Naive thymus-derived CD8-positive, alpha-beta T cell (primary cell): ENCODE measurements around the gene SLC17A2. TPM values are rescaled to one million over a fixed set of nuclear protein-coding genes. Genes with fewer than 3 reads are reported as not detected.

Source experiments
- ATAC-seq, 2 donors: fragments of 150-1000 bp; cut with Tn5 transposase in 1 of 2; sonication (Bioruptor Pico), chemical (Tn5 transposase) in 1 of 2; 1 replicate in 1 of 2; 2 replicates in 1 of 2; pipeline ENCODE4 v1.10.0; 2021; ENCODE audit warnings: mild to moderate bottlenecking in 2 of 2, moderate library complexity in 2 of 2
- POLR2A ChIA-PET: fragments of 350-600 bp; sonication (Branson Sonifier 250); formaldehyde crosslinking; loops from one replicate; lab custom pipeline; 2021; ENCODE audit warnings: antibody characterized with exemption; lab: Charles Lee
- DNase-seq, 10 donors: peaks; one replicate each; pipeline versions ENCODE4 v3.0.0 to v3.0.0-alpha.2; 2020 to 2022
- H3K27ac Mint-ChIP-seq, 10 donors: one replicate each; pipeline ENCODE4 v1.8.0; 2020 to 2022; ENCODE audit warnings: mild to moderate bottlenecking in 10 of 10, mixed read lengths in 10 of 10, moderate library complexity in 4 of 10, inconsistent platforms in 1 of 10
- H3K27me3 Mint-ChIP-seq, 5 donors: one replicate each; pipeline ENCODE4 v1.8.0; 2021 to 2022; ENCODE audit warnings: mixed read lengths in 5 of 5
- H3K36me3 Mint-ChIP-seq, 3 donors: one replicate each; pipeline ENCODE4 v1.8.0; 2020 to 2022; ENCODE audit warnings: mixed read lengths in 3 of 3, mild to moderate bottlenecking in 2 of 3, inconsistent platforms in 1 of 3
- H3K4me1 Mint-ChIP-seq, 4 donors: one replicate each; pipeline ENCODE4 v1.8.0; 2021 to 2022; ENCODE audit warnings: mixed read lengths in 4 of 4
- H3K4me3 Mint-ChIP-seq, 10 donors: one replicate each; pipeline ENCODE4 v1.8.0; 2020 to 2022; ENCODE audit warnings: mild to moderate bottlenecking in 10 of 10, mixed read lengths in 10 of 10, moderate library complexity in 6 of 10, inconsistent platforms in 1 of 10
- H3K9me3 Mint-ChIP-seq, 9 donors: one replicate each; pipeline ENCODE4 v1.8.0; 2020 to 2022; ENCODE audit warnings: mixed read lengths in 9 of 9, mild to moderate bottlenecking in 3 of 9, inconsistent platforms in 1 of 9, moderate library complexity in 1 of 9
- polyA plus RNA-seq, 3 donors: library from polyadenylated mRNA; unstranded; fragments of 300-500 nt; fragmentation: Illumina TruSeq; gene quantifications; one replicate each; pipeline ENCODE4 v1.2.3, GENCODE V29; 2021
- total RNA-seq, 8 experiments: library from RNA in 2 of 8; stranded (reverse) in 2 of 8; gene quantifications; one replicate each; pipeline ENCODE4 v1.2.3 and lab custom pipeline; 2021 to 2026

The SLC17A2 gene
- total and polyA plus RNA-seq, 5 experiments from 2014 or later, result not detected

- no peak overlapping the region for H3K4me3 Mint-ChIP-seq
These were observed 19.1 kb downstream of the SLC17A2 start for GRCh38 chr6:25911351-25911750.

DNA sequence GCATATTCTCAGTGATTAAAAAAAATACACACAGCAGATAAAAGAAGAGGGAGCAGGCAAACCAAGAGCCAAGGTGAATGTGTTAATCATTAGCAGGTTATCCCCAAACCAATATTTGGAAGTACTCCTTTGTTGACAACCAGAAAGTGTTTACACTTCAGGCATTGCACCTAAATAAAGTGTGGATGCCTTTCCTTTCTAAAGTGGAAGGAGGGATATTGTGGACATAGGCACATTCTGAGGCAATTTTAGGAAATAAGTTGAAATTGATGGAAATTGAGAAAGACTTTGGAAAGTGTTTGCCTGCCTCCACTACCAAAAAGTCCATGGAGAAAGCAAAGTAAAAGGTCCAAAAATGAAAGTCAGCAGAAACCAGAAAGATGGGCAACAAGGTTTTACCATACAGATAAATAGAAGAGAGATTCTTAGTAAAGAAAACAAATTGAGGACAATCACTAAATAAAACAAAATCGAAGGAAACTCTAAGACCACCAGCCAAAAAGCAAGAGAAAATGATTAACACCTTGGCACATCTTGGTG lies 22.9 kb downstream of the SLC17A2 start:
- Mint-ChIP-seq H3K4me3 (no peak overlapping the region), H3K4me1 (peaks cover 0 to 5% (median 0%) of the 10 kb centered on the region in 4 donors), H3K9me3 (no peaks in the 10 kb centered on the region), H3K27ac (no peak overlapping the region), H3K36me3 (no peaks in the 10 kb centered on the region), H3K27me3 (peaks cover 4 to 12% (median 11%) of the 10 kb centered on the region in 5 donors)
- DNase-seq (no peak), ATAC-seq (no peak)
- POLR2A ChIA-PET, result no interaction called here

More at GRCh38 chr6:25911351-25911750, 19.1 kb downstream of the SLC17A2 start:
- Mint-ChIP-seq H3K27ac (no peak overlapping the region), H3K27me3 (peaks cover 0 to 11% (median 2%) of the 10 kb centered on the region in 5 donors), H3K4me1 (peaks cover 0 to 5% (median 0%) of the 10 kb centered on the region in 4 donors), H3K9me3 (no peaks in the 10 kb centered on the region), H3K36me3 (no peaks in the 10 kb centered on the region)
- ATAC-seq (no peak), DNase-seq (no peak)
- POLR2A ChIA-PET, result no interaction called here

- POLR2A ChIA-PET, result no interaction called here
- no peak overlapping the region for H3K4me3 Mint-ChIP-seq
- peak overlapping the region in 1 of 10 donors; percentile 58 for H3K27ac Mint-ChIP-seq
- peaks cover 4 to 12% (median 11%) of the 10 kb centered on the region in 5 donors for H3K27me3 Mint-ChIP-seq
- ATAC-seq (no peak), DNase-seq (no peak)
- H3K9me3 Mint-ChIP-seq, result no peaks in the 10 kb centered on the region
- peaks cover 0 to 5% (median 0%) of the 10 kb centered on the region in 4 donors for H3K4me1 Mint-ChIP-seq
- H3K36me3 Mint-ChIP-seq, result no peaks in the 10 kb centered on the region
These were observed 26.9 kb downstream of the SLC17A2 start for GRCh38 chr6:25903467-25904099.

- Mint-ChIP-seq H3K9me3 (no peaks in the 10 kb centered on the region), H3K4me3 (no peak overlapping the region), H3K36me3 (no peaks in the 10 kb centered on the region), H3K27me3 (peaks cover 4 to 12% (median 6%) of the 10 kb centered on the region in 5 donors), H3K4me1 (no peaks in the 10 kb centered on the region), H3K27ac (no peak overlapping the region)
- POLR2A ChIA-PET, result no interaction called here
- ATAC-seq (no peak), DNase-seq (no peak)
These were observed 28.4 kb downstream of the SLC17A2 start for GRCh38 chr6:25902071-25902470.

GRCh38 chr6:25900843-25901242 lies 29.6 kb downstream of the SLC17A2 start:
- no peaks in the 10 kb centered on the region for H3K9me3 Mint-ChIP-seq
- H3K36me3 Mint-ChIP-seq, result no peaks in the 10 kb centered on the region
- no peaks in the 10 kb centered on the region for H3K4me1 Mint-ChIP-seq
- no peak overlapping the region for H3K27ac Mint-ChIP-seq
- H3K27me3 Mint-ChIP-seq, result peaks cover 2 to 12% (median 4%) of the 10 kb centered on the region in 5 donors
- POLR2A ChIA-PET, result no interaction called here
- ATAC-seq (no peak), DNase-seq (no peak)
- H3K4me3 Mint-ChIP-seq, result no peak overlapping the region

DNA sequence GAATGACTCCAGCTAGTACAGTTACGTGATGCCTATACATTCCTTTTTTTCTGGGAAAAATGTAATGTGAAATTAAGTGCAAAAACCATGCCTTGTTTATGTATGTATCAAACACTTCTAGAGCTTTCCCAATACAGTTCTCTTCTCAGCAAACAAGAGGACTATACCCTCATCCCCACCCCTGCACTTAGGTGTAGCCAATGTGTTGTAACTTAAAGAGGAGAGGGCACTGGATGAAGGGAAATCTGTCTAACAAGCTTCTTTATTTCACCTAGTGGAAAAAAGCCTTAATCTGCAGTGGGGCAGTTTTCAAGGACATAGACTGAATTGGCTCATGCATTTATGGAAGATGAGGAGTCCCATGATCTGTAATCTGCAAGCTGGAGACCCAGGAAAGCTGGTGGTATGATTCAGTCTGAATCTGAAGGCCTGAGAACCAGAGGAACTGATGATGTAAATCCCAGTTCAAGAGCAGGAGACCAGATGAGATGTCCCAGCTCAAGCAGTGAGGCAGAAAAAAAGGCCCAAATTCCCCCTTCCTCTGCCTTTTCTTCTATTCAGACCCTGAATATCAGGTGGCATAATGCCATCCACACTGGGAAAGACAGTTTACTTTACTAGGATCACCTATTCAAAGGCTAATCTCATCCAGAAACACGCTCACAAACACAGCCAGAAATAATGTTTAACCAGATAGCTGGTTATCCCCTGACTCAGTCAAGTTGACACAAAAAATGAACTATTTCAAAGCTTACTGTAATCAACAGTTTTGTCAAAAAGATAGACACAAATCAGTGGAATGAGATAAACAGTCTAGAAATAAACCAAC lies 30.7 kb downstream of the SLC17A2 start:
- POLR2A ChIA-PET, result no interaction called here
- Mint-ChIP-seq H3K4me1 (no peaks in the 10 kb centered on the region), H3K27me3 (peaks cover 0 to 12% (median 3%) of the 10 kb centered on the region in 5 donors), H3K4me3 (no peak overlapping the region), H3K36me3 (no peaks in the 10 kb centered on the region), H3K27ac (no peak overlapping the region), H3K9me3 (no peaks in the 10 kb centered on the region)
- ATAC-seq (no peak), DNase-seq (no peak)

- Mint-ChIP-seq H3K4me3 (no peak overlapping the region), H3K9me3 (no peaks in the 10 kb centered on the region), H3K36me3 (no peaks in the 10 kb centered on the region), H3K27ac (no peak overlapping the region), H3K4me1 (no peaks in the 10 kb centered on the region), H3K27me3 (peaks cover 0 to 12% (median 5%) of the 10 kb centered on the region in 5 donors)
- POLR2A ChIA-PET, result interaction anchor here (0.6 kb wide), 1 partner anchor 10 kb away, joined by 4 read pairs; no protein-coding TSS in a partner anchor
- ATAC-seq (no peak), DNase-seq (no peak)
These were observed 31.4 kb downstream of the SLC17A2 start for GRCh38 chr6:25899123-25899522.

DNA sequence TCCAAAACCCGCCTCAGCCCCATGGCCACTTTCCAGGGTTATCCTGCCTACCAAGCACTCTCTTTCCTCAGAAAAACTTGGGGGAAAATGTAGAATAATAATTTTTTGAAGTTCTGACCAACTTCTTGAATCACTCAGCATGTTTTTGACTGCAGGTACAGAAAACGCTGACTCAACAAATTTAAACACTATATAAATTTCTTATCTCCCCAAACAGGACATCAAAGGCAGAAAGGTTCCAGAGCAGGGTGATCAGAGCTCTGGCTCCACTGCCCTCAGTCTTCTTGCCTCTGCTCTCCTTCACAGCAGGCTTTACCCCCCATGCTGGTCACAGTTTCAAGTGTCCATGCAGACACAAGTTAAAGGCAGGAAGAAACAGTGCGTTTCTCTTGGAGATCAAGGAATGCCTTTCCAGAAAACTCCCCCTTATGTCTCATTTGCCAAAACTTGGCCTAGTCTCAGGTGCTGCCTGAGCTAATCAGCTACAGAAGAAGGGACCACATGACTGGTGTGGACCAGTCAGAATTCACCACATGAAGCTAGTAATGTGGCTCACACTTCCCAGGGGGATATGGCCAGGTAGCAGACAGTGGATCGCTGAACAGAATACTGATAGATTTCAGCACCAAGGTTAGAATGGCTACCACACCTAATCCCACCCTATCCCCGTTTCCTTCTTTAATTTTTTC lies 32.1 kb downstream of the SLC17A2 start:
- no peaks in the 10 kb centered on the region for H3K4me1 Mint-ChIP-seq
- no peak overlapping the region for H3K4me3 Mint-ChIP-seq
- POLR2A ChIA-PET, result interaction anchor here (0.6 kb wide), 1 partner anchor 11 kb away, joined by 4 read pairs; no protein-coding TSS in a partner anchor
- H3K9me3 Mint-ChIP-seq, result no peaks in the 10 kb centered on the region
- no peak overlapping the region for H3K27ac Mint-ChIP-seq
- no peaks in the 10 kb centered on the region for H3K36me3 Mint-ChIP-seq
- DNase-seq (no peak), ATAC-seq (no peak)
- peaks cover 0 to 10% (median 7%) of the 10 kb centered on the region in 5 donors for H3K27me3 Mint-ChIP-seq

GRCh38 chr6:25896252-25896651 lies 34.2 kb downstream of the SLC17A2 start:
- Mint-ChIP-seq H3K27me3 (peaks cover 0 to 5% (median 2%) of the 10 kb centered on the region in 5 donors), H3K9me3 (no peaks in the 10 kb centered on the region), H3K4me3 (no peak overlapping the region), H3K27ac (no peak overlapping the region), H3K4me1 (no peaks in the 10 kb centered on the region), H3K36me3 (no peaks in the 10 kb centered on the region)
- no peak for DNase-seq
- ATAC-seq, result no peak
- POLR2A ChIA-PET, result no interaction called here

GRCh38 chr6:25895771-25896170 lies 34.7 kb downstream of the SLC17A2 start:
- H3K27me3 Mint-ChIP-seq, result peaks cover 0 to 5% (median 2%) of the 10 kb centered on the region in 5 donors
- H3K27ac Mint-ChIP-seq, result no peak overlapping the region
- no peaks in the 10 kb centered on the region for H3K9me3 Mint-ChIP-seq
- no peak overlapping the region for H3K4me3 Mint-ChIP-seq
- DNase-seq (no peak), ATAC-seq (no peak)
- H3K4me1 Mint-ChIP-seq, result no peaks in the 10 kb centered on the region
- no peaks in the 10 kb centered on the region for H3K36me3 Mint-ChIP-seq
- POLR2A ChIA-PET, result no interaction called here

DNA sequence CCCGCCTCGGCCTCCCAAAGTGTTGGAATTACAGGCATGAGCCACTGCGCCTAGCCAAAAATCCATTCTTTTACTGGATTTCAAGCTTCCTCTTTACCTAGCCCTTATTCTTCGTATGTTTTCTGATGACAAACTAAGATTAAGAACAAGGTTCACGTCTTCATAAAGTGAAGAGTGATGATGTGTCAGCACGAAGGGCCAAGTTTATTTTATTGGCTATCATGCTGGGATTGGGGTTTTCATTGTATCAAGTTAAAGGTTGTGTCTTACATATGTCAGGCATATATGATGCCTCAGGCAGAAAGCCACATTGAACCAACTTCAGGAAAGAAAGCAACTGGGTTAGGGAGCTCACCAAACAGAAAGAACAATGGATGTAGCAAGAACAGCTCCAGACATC lies 36.7 kb downstream of the SLC17A2 start:
- H3K27ac Mint-ChIP-seq, result no peak overlapping the region
- ATAC-seq, result no peak
- H3K4me3 Mint-ChIP-seq, result no peak overlapping the region
- no peaks in the 10 kb centered on the region for H3K36me3 Mint-ChIP-seq
- H3K4me1 Mint-ChIP-seq, result no peaks in the 10 kb centered on the region
- POLR2A ChIA-PET, result no interaction called here
- no peak for DNase-seq
- H3K27me3 Mint-ChIP-seq, result peaks cover 0 to 5% (median 3%) of the 10 kb centered on the region in 5 donors
- no peaks in the 10 kb centered on the region for H3K9me3 Mint-ChIP-seq

DNA sequence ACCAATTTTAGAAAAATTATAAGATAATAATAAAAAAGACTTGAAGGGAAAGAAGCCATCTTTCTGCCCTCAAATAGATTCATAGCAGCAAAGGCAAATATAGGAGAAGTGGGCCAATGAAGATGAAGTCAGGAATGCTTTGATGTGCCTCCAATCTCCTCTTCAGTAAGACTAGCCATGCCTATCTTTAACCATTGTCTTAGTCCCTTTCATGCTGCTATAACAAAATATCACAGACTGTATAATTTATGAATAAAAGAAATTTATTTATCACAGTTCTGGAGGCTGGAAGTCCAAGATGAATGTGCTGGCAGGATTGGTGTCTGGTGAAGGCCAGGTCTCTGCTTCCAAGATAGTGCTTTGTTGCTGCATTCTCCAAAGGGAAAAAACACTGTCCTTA lies 37.6 kb downstream of the SLC17A2 start:
- no peaks in the 10 kb centered on the region for H3K9me3 Mint-ChIP-seq
- H3K4me1 Mint-ChIP-seq, result no peaks in the 10 kb centered on the region
- H3K36me3 Mint-ChIP-seq, result no peaks in the 10 kb centered on the region
- ATAC-seq, result no peak
- no peak overlapping the region for H3K4me3 Mint-ChIP-seq
- peaks cover 0 to 5% (median 3%) of the 10 kb centered on the region in 5 donors for H3K27me3 Mint-ChIP-seq
- DNase-seq, result no peak
- POLR2A ChIA-PET, result no interaction called here
- no peak overlapping the region for H3K27ac Mint-ChIP-seq
